Thyroid gland (tissue), 4 donors: ENCODE results near the gene TMEM198. TPM values are rescaled to one million over a fixed set of nuclear protein-coding genes. Genes with fewer than 3 reads are reported as not detected.

Experiments
- DNase-seq, 2 donors: peaks; one replicate each; pipeline ENCODE4 v3.0.0-alpha.2; 2019
- H3K27ac ChIP-seq, 3 donors: fragments of 200-600 bp; sonication (generic); 1 replicate in 2 of 3; 2 replicates in 1 of 3; pipeline ENCODE4 v1.5.1; 2016 to 2019; ENCODE audit warnings: mild to moderate bottlenecking in 1 of 3, moderate library complexity in 1 of 3
- H3K27me3 ChIP-seq: fragments of 200-600 bp; sonication (generic); one replicate; pipeline ENCODE4 v1.5.1; 2019
- H3K36me3 ChIP-seq, 2 donors: fragments of 200-600 bp; sonication (generic); one replicate each; pipeline ENCODE4 v1.5.1; 2016 to 2019
- H3K4me1 ChIP-seq, 2 donors: fragments of 200-600 bp; sonication (generic); one replicate each; pipeline ENCODE4 v1.5.1; 2017 to 2019
- H3K4me3 ChIP-seq, 3 donors: fragments of 200-600 bp; sonication (generic); replicated peaks in 1 of 3; 1 replicate in 2 of 3; 2 replicates in 1 of 3; pipeline ENCODE4 v1.5.1; 2016; ENCODE audit warnings: mild to moderate bottlenecking in 1 of 3
- H3K9me3 ChIP-seq: fragments of 200-600 bp; sonication (generic); one replicate; pipeline ENCODE4 v1.5.1; 2017
- CTCF ChIP-seq, 6 experiments: fragments of 200-600 bp in 3 of 6; fragments of 450-650 bp in 3 of 6; sonication (generic) in 3 of 6; IDR thresholded peaks; one replicate each; pipeline ENCODE4 v1.5.1; 2016 to 2019; ENCODE audit warnings: antibody characterized with exemption in 6 of 6, mild to moderate bottlenecking in 2 of 6, inconsistent platforms in 1 of 6, moderate library complexity in 1 of 6
- POLR2A ChIP-seq, 2 donors: fragments of 450-650 bp; IDR thresholded peaks; one replicate each; pipeline ENCODE4 v1.6.1; 2017; ENCODE audit warnings: antibody characterized with exemption in 2 of 2, mild to moderate bottlenecking in 2 of 2, moderate library complexity in 1 of 2
- WGBS, 2 donors: methylation state at CpG; one replicate each; pipeline ENCODE4 v1.1.5; 2017; 5-methylcytosine and 5-hydroxymethylcytosine counted together
- intact Hi-C: fragments of 100-400 bp; cut with DNase I; formaldehyde crosslinking; loops from one replicate; pipeline ENCODE4 v1.15.1; 2023
- total RNA-seq, 4 donors: library from RNA; depleted of rRNA; stranded (reverse); fragments of >200 nt; gene quantifications; one replicate each; pipeline ENCODE4 v1.2.3, GENCODE V29; 2016

Gene TMEM198
- total RNA-seq, 4 donors from 2014 or later: 4.6 to 10.9 (median 5.4) TPM

- no peak for DNase-seq
- H3K27me3 ChIP-seq: no peaks in the 10 kb centered on the region
Measured at GRCh38 chr2:219566640-219567039, 22.8 kb downstream of the TMEM198 start.

GRCh38 chr2:219567131-219567530 lies 23.3 kb downstream of the TMEM198 start:
- Histone ChIP-seq H3K9me3 (no peaks in the 10 kb centered on the region), H3K4me1 (peaks cover 5 to 14% of the 10 kb centered on the region in 2 donors), H3K27ac (no peak overlapping the region), H3K4me3 (no peak overlapping the region), H3K27me3 (no peaks in the 10 kb centered on the region), H3K36me3 (peaks cover 2 to 8% of the 10 kb centered on the region in 2 donors)
- intact Hi-C loops: no loop called here
- 94 to 98% methylated on average over 13 to 18 of the region's 18 CpGs for WGBS, 2 donors
- no peak for DNase-seq
- no peak for TF ChIP-seq POLR2A (IDR thresholded peaks at IDR 0.05)
- TF ChIP-seq CTCF (IDR thresholded peaks at IDR 0.05): no peak

More at GRCh38 chr2:219566640-219567039, 22.8 kb downstream of the TMEM198 start:
- WGBS, 2 donors: 90% methylated on average over 11 of the region's 11 CpGs
- TF ChIP-seq POLR2A (IDR thresholded peaks at IDR 0.05): no peak
- TF ChIP-seq CTCF (IDR thresholded peaks at IDR 0.05): no peak
- Histone ChIP-seq H3K9me3 (no peaks in the 10 kb centered on the region), H3K27ac (no peak overlapping the region), H3K4me1 (peaks cover 5 to 9% of the 10 kb centered on the region in 2 donors), H3K36me3 (peaks cover 2 to 8% of the 10 kb centered on the region in 2 donors), H3K4me3 (no peak overlapping the region)
- intact Hi-C loops: no loop called here

- WGBS, 2 donors: 87% methylated on average over 26 to 35 of the region's 35 CpGs
- intact Hi-C loops: no loop called here
- Histone ChIP-seq H3K4me3 (no peak overlapping the region), H3K4me1 (peaks cover 5 to 15% of the 10 kb centered on the region in 2 donors), H3K36me3 (peaks cover 2 to 7% of the 10 kb centered on the region in 2 donors), H3K27ac (no peak overlapping the region), H3K9me3 (no peaks in the 10 kb centered on the region), H3K27me3 (no peaks in the 10 kb centered on the region)
- TF ChIP-seq CTCF (IDR thresholded peaks at IDR 0.05): no peak
- no peak for TF ChIP-seq POLR2A (IDR thresholded peaks at IDR 0.05)
- DNase-seq: no peak
Measured at GRCh38 chr2:219567791-219568361, 24.0 kb downstream of the TMEM198 start.

GRCh38 chr2:219569041-219569440 lies 25.2 kb downstream of the TMEM198 start:
- Histone ChIP-seq H3K4me3 (no peak overlapping the region), H3K27ac (no peak overlapping the region), H3K27me3 (no peaks in the 10 kb centered on the region), H3K9me3 (no peaks in the 10 kb centered on the region), H3K4me1 (peaks cover 9 to 20% of the 10 kb centered on the region in 2 donors), H3K36me3 (peaks cover 0 to 2% of the 10 kb centered on the region in 2 donors)
- intact Hi-C loops: no loop called here
- TF ChIP-seq CTCF (IDR thresholded peaks at IDR 0.05) (no peak), POLR2A (IDR thresholded peaks at IDR 0.05) (no peak)
- DNase-seq: no peak
- WGBS, 2 donors: 82 to 88% methylated on average over 6 of the region's 6 CpGs

GRCh38 chr2:219569635-219570034 lies 25.8 kb downstream of the TMEM198 start:
- Histone ChIP-seq H3K27ac (no peak overlapping the region), H3K4me3 (no peak overlapping the region), H3K27me3 (no peaks in the 10 kb centered on the region), H3K36me3 (peaks cover 0 to 2% of the 10 kb centered on the region in 2 donors), H3K9me3 (no peaks in the 10 kb centered on the region), H3K4me1 (peaks cover 14 to 25% of the 10 kb centered on the region in 2 donors)
- intact Hi-C loops: no loop called here
- TF ChIP-seq POLR2A (IDR thresholded peaks at IDR 0.05): no peak
- no peak for TF ChIP-seq CTCF (IDR thresholded peaks at IDR 0.05)
- DNase-seq: no peak
- WGBS, 2 donors: 83 to 84% methylated on average over 6 of the region's 6 CpGs
